NT2/D1 (cell line): ENCODE measurements around the gene FYB1.

ENCODE experiments used
- DNase-seq: peaks from one replicate; pipeline ENCODE4 v3.0.0-alpha.2; 2011; ENCODE audit warnings: low read depth, low spot score
- H3K27me3 ChIP-seq: 2 replicates; pipeline ENCODE4 v1.6.0; 2011; ENCODE audit warnings: mild to moderate bottlenecking; ENCODE audit not compliant: insufficient read length, insufficient read depth
- H3K36me3 ChIP-seq: 2 replicates; pipeline ENCODE4 v1.6.1; 2011; ENCODE audit warnings: mild to moderate bottlenecking, low read length, mixed read lengths; ENCODE audit not compliant: insufficient read depth, insufficient read length
- H3K4me1 ChIP-seq: 2 replicates; pipeline ENCODE4 v1.5.1; 2011; ENCODE audit not compliant: insufficient read depth, insufficient read length
- H3K4me3 ChIP-seq: 2 replicates; pipeline ENCODE4 v1.5.1; 2011; ENCODE audit warnings: low read depth; ENCODE audit not compliant: insufficient read length
- H3K9ac ChIP-seq: 2 replicates; pipeline ENCODE4 v1.6.0; 2011; ENCODE audit warnings: low read depth; ENCODE audit not compliant: insufficient read length
- H3K9me3 ChIP-seq: 2 replicates; pipeline ENCODE4 v1.5.1; 2011; ENCODE audit warnings: mild to moderate bottlenecking, low read length; ENCODE audit not compliant: insufficient read depth
- SUZ12 ChIP-seq: IDR thresholded peaks from 2 replicates; pipeline ENCODE4 v1.6.1; 2011; ENCODE audit not compliant: insufficient read length, insufficient read depth; ENCODE audit errors: extremely low read depth
- YY1 ChIP-seq: IDR thresholded peaks from 2 replicates; pipeline ENCODE4 v1.6.1; 2011; ENCODE audit not compliant: insufficient read length, insufficient read depth
- ZNF274 ChIP-seq: IDR thresholded peaks from 2 replicates; pipeline ENCODE4 v1.6.1; 2011; ENCODE audit warnings: mild to moderate bottlenecking, low read depth, low read length

The FYB1 gene

GRCh38 chr5:39211773-39212172 lies 7.6 kb downstream of the FYB1 start:
- Histone ChIP-seq H3K36me3 (no peaks in the 10 kb centered on the region), H3K27me3 (no peaks in the 10 kb centered on the region), H3K4me3 (no peak overlapping the region), H3K4me1 (no peaks in the 10 kb centered on the region), H3K9ac (no peak overlapping the region), H3K9me3 (no peaks in the 10 kb centered on the region)
- TF ChIP-seq SUZ12 (no peak), ZNF274 (no peak)
- DNase-seq: no peak

- no peak overlapping the region for H3K9ac ChIP-seq
- H3K4me3 ChIP-seq: no peak overlapping the region
- DNase-seq: no peak
- no peaks in the 10 kb centered on the region for H3K4me1 ChIP-seq
- no peaks in the 10 kb centered on the region for H3K9me3 ChIP-seq
- H3K27me3 ChIP-seq: no peaks in the 10 kb centered on the region
- no peaks in the 10 kb centered on the region for H3K36me3 ChIP-seq
- TF ChIP-seq SUZ12 (no peak), ZNF274 (no peak), YY1 (no peak)
Observed at GRCh38 chr5:39209924-39210323, 9.4 kb downstream of the FYB1 start.

DNA sequence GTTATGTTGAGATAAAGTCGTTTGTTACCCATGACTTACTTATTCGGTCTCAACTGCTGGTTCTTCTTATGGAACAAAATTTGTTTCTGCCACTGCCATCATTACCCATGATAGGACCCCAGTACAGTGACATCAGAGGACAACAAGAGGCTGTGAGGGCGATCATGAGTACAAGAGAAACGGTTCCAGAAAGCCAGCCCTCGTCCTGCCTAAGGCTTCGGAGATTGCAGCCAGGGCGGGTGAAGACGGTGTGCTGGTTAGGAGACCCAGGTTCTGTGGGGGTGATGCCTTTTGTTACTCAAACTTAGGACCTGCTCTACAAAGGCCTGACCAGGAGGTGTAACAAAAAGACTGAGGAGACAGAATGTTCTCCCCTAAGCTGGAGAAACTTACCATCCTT lies 10.9 kb downstream of the FYB1 start:
- TF ChIP-seq SUZ12 (no peak), YY1 (no peak), ZNF274 (no peak)
- Histone ChIP-seq H3K4me3 (no peak overlapping the region), H3K36me3 (no peaks in the 10 kb centered on the region), H3K9ac (no peak overlapping the region), H3K9me3 (no peaks in the 10 kb centered on the region), H3K27me3 (no peaks in the 10 kb centered on the region), H3K4me1 (no peaks in the 10 kb centered on the region)
- DNase-seq: no peak

DNA sequence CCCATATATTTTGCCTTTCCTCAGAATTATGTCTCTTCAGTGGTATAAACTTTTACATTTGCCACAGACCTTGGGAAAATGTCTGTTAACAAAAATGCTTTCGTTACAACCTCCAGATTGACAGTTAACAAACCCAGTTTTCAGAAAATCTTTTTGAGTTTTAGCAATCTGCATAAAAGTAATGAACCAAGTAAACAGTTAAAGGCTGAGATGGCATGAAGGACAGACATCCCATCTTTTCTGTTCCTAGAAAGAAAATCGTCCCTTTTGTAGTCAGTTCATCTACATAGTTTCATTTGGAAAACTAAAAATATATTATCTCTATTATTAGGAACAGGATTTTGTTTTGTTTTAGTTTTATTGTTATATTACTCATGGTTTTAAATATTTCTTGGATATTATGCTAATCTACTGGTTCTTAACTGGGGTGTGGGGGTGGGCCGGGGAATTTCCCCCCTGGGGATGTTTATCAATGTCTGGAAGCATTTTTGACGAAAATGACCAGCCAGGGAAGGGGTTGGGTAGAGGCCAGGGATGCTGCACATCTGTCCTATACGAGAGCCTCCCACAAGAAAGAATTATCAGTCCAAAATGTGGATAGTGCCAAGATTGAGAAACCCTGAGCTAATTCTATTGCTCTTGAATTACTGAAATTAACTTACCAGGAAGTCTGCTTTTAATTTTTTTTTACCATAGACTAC lies 11.9 kb downstream of the FYB1 start:
- H3K4me3 ChIP-seq: no peak overlapping the region
- TF ChIP-seq ZNF274 (no peak), SUZ12 (no peak), YY1 (no peak)
- H3K4me1 ChIP-seq: no peaks in the 10 kb centered on the region
- no peak for DNase-seq
- no peaks in the 10 kb centered on the region for H3K27me3 ChIP-seq
- no peaks in the 10 kb centered on the region for H3K36me3 ChIP-seq
- no peaks in the 10 kb centered on the region for H3K9me3 ChIP-seq
- no peak overlapping the region for H3K9ac ChIP-seq

DNA sequence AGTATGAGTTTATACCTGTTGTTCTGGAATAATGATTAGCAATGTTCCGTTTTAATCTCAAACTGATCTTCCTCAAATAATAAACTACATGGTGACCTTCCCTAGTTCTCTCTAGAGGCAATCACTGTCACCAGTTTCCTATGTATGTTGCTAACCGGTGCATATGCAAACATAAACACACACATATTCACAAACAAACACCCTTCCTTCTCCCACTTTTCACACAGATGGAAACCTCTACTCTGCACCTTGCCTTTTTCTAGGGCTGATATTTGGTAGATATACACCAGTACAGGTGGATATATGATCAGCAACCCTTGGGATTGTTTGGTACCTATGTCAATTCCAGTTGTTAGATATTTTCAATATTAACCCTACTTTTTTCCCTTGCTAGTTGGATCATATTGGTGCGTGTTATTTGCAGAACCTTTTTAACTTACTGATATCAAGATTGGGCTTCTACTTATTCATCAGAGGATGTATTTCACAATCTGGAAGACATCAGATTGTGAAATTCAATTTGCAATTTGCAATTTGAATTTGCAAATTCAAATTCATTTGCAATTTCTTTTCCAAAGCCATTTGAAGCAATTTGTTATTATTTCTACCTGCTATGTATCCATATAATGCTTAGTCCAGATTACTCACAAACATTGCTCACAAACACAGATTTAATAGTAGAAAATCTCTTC lies 12.6 kb downstream of the FYB1 start:
- H3K4me3 ChIP-seq: no peak overlapping the region
- TF ChIP-seq ZNF274 (no peak), YY1 (no peak), SUZ12 (no peak)
- no peak overlapping the region for H3K9ac ChIP-seq
- H3K36me3 ChIP-seq: no peaks in the 10 kb centered on the region
- no peaks in the 10 kb centered on the region for H3K27me3 ChIP-seq
- DNase-seq: no peak
- H3K9me3 ChIP-seq: no peaks in the 10 kb centered on the region
- no peaks in the 10 kb centered on the region for H3K4me1 ChIP-seq

DNA sequence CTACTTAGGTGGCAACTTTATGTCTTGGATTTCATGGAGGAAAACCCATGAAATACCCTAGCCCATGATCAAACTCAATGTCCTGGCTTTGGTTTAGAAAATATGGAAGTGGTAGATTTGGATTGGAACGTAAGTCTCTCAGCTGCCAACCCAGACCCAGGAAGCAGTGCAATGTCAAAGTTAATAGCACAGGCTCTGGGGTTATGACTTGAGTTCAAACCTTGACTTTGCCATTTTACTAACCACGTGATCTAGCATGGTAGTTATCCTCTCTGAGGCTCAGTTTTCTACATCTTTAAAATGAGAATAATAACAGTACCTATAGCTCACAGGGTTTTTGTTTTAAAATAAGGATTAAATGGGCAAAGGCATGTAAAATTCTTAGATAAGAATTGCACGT lies 13.8 kb downstream of the FYB1 start:
- Histone ChIP-seq H3K4me1 (no peaks in the 10 kb centered on the region), H3K9me3 (no peaks in the 10 kb centered on the region), H3K4me3 (no peak overlapping the region), H3K27me3 (no peaks in the 10 kb centered on the region), H3K36me3 (no peaks in the 10 kb centered on the region), H3K9ac (no peak overlapping the region)
- no peak for TF ChIP-seq SUZ12
- TF ChIP-seq ZNF274: no peak
- TF ChIP-seq YY1: no peak
- DNase-seq: no peak

DNA sequence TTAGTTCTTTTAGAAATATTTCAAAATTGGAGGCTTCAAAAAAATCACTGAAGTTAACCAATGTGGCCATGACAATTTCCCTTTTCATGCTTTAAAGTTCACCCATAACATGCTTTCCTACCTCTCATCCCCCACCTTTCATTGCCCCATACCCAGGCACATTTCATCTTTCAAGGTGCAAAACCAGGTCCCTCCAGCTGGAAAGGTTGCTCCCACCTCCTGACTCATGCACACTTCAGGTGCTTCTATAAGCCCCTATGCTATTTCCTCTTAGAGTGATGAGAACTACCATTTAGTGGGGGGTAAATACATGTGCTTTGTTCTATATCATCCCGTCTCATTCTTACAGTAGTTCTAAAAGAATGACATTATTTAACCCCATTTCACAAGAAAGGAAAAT lies 15.4 kb downstream of the FYB1 start:
- Histone ChIP-seq H3K4me1 (no peaks in the 10 kb centered on the region), H3K9ac (no peak overlapping the region), H3K36me3 (no peaks in the 10 kb centered on the region), H3K4me3 (no peak overlapping the region), H3K9me3 (no peaks in the 10 kb centered on the region), H3K27me3 (no peaks in the 10 kb centered on the region)
- DNase-seq: no peak
- TF ChIP-seq SUZ12 (no peak), ZNF274 (no peak), YY1 (no peak)

GRCh38 chr5:39203275-39203922 lies 16.0 kb downstream of the FYB1 start:
- Histone ChIP-seq H3K9ac (no peak overlapping the region), H3K36me3 (no peaks in the 10 kb centered on the region), H3K4me1 (no peaks in the 10 kb centered on the region), H3K4me3 (no peak overlapping the region), H3K9me3 (no peaks in the 10 kb centered on the region), H3K27me3 (no peaks in the 10 kb centered on the region)
- DNase-seq: no peak
- TF ChIP-seq ZNF274 (no peak), YY1 (no peak), SUZ12 (no peak)
